HG02943 (cell line): ENCODE results near the gene NREP.
A peak's percentile ranks its signal among the peaks of the same experiment; 100 is the strongest.

Source experiments
- ATAC-seq: cut with Tn5 transposase; IDR thresholded peaks from one replicate; pipeline ENCODE4 v1.9.1; 2021; ENCODE audit warnings: mild to moderate bottlenecking, low read depth, moderate library complexity; ENCODE audit not compliant: unreplicated experiment

The NREP gene

GRCh38 chr5:111756581-111757354, at the start of gene NREP:
Gene NREP, minus strand, starts transcription at chr5:111757194. Its CDS starts 1,422 bp downstream, at chr5:111755772.
- ATAC-seq, result peak; percentile 6

DNA sequence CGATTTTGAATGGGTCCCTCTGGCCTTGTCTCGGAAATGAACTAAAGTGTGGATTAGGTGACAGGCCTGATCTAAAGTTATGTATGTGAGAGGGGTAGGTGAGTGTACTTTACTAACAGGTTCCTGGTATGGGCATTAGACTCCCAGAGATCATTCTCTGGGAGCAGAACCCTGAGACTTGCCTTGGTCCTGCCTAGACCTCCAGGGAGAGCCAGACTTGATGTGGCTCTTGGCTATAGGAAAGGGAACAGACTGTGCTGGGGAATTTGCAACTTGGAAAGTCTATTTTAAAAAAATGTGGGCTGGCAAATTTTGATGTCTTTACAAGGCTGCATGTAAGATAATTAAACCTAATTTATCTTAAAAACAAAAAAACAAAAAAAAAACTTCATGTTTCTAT, 49.8 kb upstream of the NREP start:
- ATAC-seq, result no peak

- no peak for ATAC-seq
Observed at GRCh38 chr5:111806156-111806555, 49.2 kb upstream of the NREP start.

- ATAC-seq, result no peak
Observed at GRCh38 chr5:111805071-111805470, 48.1 kb upstream of the NREP start.

DNA sequence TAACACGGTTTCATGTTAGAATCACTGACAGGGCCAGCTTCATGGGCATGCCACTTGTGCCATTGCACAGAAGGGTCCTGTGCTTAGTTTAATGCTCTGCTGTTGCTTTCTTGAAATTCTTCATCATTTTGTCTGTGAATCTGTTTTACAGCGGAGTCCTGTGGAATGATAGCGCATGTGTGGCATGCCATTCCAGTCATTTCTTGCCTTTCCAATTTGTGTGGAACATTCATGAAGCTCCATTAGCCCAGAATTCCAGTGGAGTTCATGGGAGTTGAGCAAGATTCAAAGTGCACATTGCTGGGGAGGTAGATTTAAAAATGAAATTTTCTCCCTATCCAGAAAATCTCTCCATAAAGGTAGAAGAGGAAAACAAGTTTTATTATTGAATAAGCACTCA, 43.4 kb upstream of the NREP start:
- no peak for ATAC-seq

GRCh38 chr5:111795142-111795541, 38.1 kb upstream of the NREP start:
- ATAC-seq, result no peak

DNA sequence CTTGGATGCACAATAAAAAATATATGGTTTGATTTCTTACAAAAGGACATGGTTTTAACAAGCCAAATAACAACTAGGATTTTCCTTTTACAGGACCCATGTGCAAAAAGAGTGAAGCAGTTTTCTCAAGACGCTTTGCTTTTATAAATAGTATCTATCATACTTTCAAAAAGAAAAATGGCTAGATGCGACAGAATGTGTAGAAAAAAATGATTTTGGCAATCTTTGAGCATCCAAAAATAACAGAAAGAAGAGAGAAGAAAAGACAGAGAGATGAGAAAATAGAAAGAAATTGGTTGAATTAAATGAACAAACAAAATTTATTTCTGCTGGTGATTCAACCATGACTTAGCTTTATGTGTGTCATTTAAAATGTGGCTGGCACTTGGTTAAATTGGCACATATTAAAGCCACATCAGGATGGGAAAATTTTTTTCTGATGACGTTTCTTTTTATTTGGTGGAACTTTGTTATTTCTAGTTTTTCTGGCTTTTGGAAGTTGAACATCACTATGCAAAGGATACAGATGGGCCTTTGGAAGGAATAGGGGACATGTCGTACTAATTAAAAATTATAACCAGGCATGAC, 35.6 kb upstream of the NREP start:
- no peak for ATAC-seq

DNA sequence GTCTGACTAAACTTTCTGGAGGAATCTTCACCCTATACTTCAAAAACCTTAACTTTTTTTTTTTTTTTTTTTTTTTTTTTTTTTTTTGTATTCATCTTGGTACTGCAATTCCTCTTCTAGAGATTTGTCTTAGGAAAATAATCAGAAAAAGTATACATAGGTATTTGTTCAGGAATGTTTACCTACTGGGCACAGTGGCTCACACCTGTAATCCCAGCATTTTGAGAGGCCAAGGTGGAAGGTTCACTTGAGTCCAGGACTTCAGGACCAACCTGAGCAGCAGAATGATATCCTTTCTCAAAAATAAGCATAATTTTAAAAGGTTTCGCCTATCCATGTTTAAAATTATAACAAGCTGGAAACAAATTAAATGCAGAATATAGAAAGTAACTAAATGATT, 33.3 kb upstream of the NREP start:
- ATAC-seq, result no peak

- no peak for ATAC-seq
Observed at GRCh38 chr5:111787006-111787405, 30.0 kb upstream of the NREP start.

- no peak for ATAC-seq
Observed at GRCh38 chr5:111784491-111785181, 27.6 kb upstream of the NREP start.

- ATAC-seq, result no peak
Observed at GRCh38 chr5:111783537-111783936, 26.5 kb upstream of the NREP start.

DNA sequence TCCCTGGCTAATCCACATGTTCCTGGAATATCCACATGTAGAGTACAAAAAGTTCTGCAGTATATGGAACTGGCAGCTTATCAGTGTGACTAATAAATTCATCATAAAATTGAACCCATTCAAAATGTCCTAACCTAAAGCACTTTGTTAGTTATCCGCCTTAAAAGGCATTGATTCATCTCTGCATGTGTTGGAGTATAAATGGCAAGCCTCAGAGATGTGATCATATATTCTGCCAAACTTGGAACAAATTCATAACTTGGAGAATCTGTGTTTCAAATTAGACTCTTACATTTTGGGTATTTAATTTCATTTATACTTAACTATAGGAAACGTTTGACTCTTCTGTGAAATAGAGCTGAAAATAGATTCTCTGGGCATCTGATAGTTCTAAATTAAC, 25.2 kb upstream of the NREP start:
- ATAC-seq, result no peak

GRCh38 chr5:111781200-111781599, 24.2 kb upstream of the NREP start:
- ATAC-seq, result no peak

GRCh38 chr5:111779922-111780292, 22.9 kb upstream of the NREP start:
- ATAC-seq, result no peak

DNA sequence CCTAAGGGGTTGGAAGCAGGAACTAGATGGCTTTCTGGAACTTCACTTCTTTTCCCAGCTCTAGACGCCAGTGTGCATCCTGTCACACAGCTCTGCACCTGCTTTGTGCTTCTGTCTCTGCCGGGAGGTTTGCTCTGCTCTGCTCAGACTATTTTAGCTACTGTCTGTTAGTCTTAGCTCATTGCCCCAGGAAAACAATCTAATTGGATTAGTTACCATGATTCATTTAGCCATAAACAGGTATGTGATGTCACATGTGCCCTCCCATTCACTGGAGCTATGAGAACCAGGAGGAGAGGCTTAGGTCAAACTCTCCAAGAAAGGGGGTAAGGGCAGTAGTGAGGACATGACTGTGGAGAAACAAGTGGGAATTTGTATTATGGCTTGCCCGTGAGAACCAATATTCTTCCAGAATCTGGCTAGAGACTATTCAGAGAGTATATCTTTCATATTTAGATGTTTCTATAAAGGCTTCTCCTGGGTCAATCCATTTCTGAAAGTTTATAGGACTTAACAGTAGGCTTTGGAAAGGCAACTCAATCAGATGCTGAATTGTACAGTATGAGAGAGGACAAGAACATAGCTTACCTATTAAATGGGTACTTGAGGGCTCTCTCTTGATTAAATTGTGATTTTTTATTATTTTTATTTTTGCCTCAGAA, 22.4 kb upstream of the NREP start:
- no peak for ATAC-seq

- ATAC-seq, result no peak
Observed at GRCh38 chr5:111776913-111777781, 20.2 kb upstream of the NREP start.

- ATAC-seq, result no peak
Observed at GRCh38 chr5:111775224-111775623, 18.2 kb upstream of the NREP start.

- no peak for ATAC-seq
Observed at GRCh38 chr5:111774525-111774924, 17.5 kb upstream of the NREP start.

- no peak for ATAC-seq
Observed at GRCh38 chr5:111772456-111773122, 15.6 kb upstream of the NREP start.

DNA sequence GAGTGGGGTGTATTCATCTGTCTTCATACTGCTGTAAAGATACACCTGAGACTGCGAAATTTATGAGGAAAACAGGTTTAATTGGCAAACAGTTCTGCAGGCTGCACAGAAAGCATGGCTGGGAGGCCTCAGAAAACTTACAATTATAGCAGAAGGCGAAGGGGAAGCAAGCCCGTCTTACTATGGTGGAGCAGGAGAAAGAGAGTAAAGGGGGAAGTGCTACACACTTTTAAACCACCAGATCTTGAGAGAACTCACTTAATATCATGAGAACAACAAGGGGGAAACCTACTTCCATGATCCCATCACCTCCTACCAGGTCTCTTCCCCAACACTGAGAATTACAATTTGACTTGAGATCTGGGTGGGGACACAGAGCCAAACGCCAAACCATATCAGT, 12.5 kb upstream of the NREP start:
- ATAC-seq, result no peak
